ENCODE measurements around the gene PDXK.
"Not testable (repeated sequence)": the region's sequence is repeated elsewhere in the genome, so short reads cannot be mapped to it uniquely, and the experiment has no call there.

PDXK gene

GRCh38 chr21:43718872-43719747 is at the start of gene PDXK:
Gene PDXK (plus strand): TSS chr21:43719129. CDS start chr21:43719295, 166 bp downstream.
- DNase-seq: peak; percentile 72

- no peak for DNase-seq
Observed at GRCh38 chr21:43669828-43670605, 48.9 kb upstream of the PDXK start.

- no peak for DNase-seq
Observed at GRCh38 chr21:43675871-43676270, 43.1 kb upstream of the PDXK start.

GRCh38 chr21:43676391-43676790 is 42.5 kb upstream of the PDXK start:
- DNase-seq: no peak

- no peak for DNase-seq
Observed at GRCh38 chr21:43679951-43680350, 39.0 kb upstream of the PDXK start.

- DNase-seq: not testable (repeated sequence)
Observed at GRCh38 chr21:43680421-43680820, 38.5 kb upstream of the PDXK start.

GRCh38 chr21:43681650-43682049 is 37.3 kb upstream of the PDXK start:
- no peak for DNase-seq

- DNase-seq: no peak
Observed at GRCh38 chr21:43684424-43684823, 34.5 kb upstream of the PDXK start.

GRCh38 chr21:43686811-43687565 is 31.9 kb upstream of the PDXK start:
- DNase-seq: no peak

- no peak for DNase-seq
Observed at GRCh38 chr21:43687566-43688399, 31.1 kb upstream of the PDXK start.

GRCh38 chr21:43688906-43689305 is 30.0 kb upstream of the PDXK start:
- DNase-seq: no peak

GRCh38 chr21:43689556-43690337 is 29.2 kb upstream of the PDXK start:
- DNase-seq: no peak

- DNase-seq: no peak
Observed at GRCh38 chr21:43690346-43690745, 28.6 kb upstream of the PDXK start.

GRCh38 chr21:43691086-43691795 is 27.7 kb upstream of the PDXK start:
- no peak for DNase-seq

GRCh38 chr21:43691801-43692200 is 27.1 kb upstream of the PDXK start:
- DNase-seq: no peak

GRCh38 chr21:43692949-43693348 is 26.0 kb upstream of the PDXK start:
- no peak for DNase-seq

GRCh38 chr21:43693981-43694380 is 24.9 kb upstream of the PDXK start:
- DNase-seq: no peak

GRCh38 chr21:43694437-43695079 is 24.4 kb upstream of the PDXK start:
- DNase-seq: no peak

GRCh38 chr21:43696214-43696613 is 22.7 kb upstream of the PDXK start:
- DNase-seq: no peak
